Ovary (tissue), 3 donors: ENCODE results near the gene RBM8A.

ENCODE experiments used
- CTCF ChIP-seq, 3 donors: fragments of 450-650 bp in 2 of 3; fragments of 200-600 bp in 1 of 3; IDR thresholded peaks; one replicate each; pipeline versions ENCODE4 v1.5.1 to v1.8.0; 2016 to 2022; ENCODE audit warnings: antibody characterized with exemption in 3 of 3, mild to moderate bottlenecking in 1 of 3
- EP300 ChIP-seq: sonication (generic); formaldehyde crosslinking; IDR thresholded peaks from one replicate; pipeline ENCODE4 v1.6.1; 2017; ENCODE audit warnings: antibody characterized with exemption
- donor health status: DM: no; HTN: no; CAD: no.

GRCh38 chr1:145956361-145956760, 29.1 kb upstream of the RBM8A start:
- TF ChIP-seq CTCF (IDR thresholded peaks at IDR 0.05) (no peak), EP300 (no peak)
